Thoracic aorta (tissue), 2 donors: Measurements from ENCODE around the gene DDX3X. TPM values are rescaled to one million over a fixed set of nuclear protein-coding genes. Genes with fewer than 3 reads are reported as not detected.

Source experiments
- ATAC-seq: fragments of 150-250 bp; one replicate; pipeline ENCODE4 v1.8.0; 2017; ENCODE audit warnings: low read depth; ENCODE audit not compliant: insufficient number of reproducible peaks, low FRiP score
- DNase-seq: peaks from one replicate; pipeline ENCODE4 v3.0.0-alpha.2; 2020; ENCODE audit warnings: low spot score
- H3K27ac ChIP-seq, 2 donors: fragments of 200-600 bp; sonication (generic); 1 replicate in 1 of 2; 2 replicates in 1 of 2; pipeline ENCODE4 v1.5.1; 2016; ENCODE audit warnings: mild to moderate bottlenecking in 2 of 2, moderate library complexity in 2 of 2
- H3K27me3 ChIP-seq: fragments of 200-600 bp; sonication (generic); replicated peaks from 2 replicates; pipeline ENCODE4 v1.6.0; 2016; ENCODE audit warnings: mild to moderate bottlenecking; ENCODE audit not compliant: insufficient read depth
- H3K36me3 ChIP-seq: fragments of 200-600 bp; sonication (generic); one replicate; pipeline ENCODE4 v1.5.1; 2016
- H3K4me1 ChIP-seq, 2 donors: fragments of 200-600 bp; sonication (generic); 1 replicate in 1 of 2; 2 replicates in 1 of 2; pipeline versions ENCODE4 v1.5.1 to v1.6.0; 2016; ENCODE audit warnings: low read depth in 2 of 2, mild to moderate bottlenecking in 1 of 2; ENCODE audit not compliant: control insufficient read depth in 1 of 2
- H3K4me3 ChIP-seq: fragments of 200-600 bp; sonication (generic); 2 replicates; pipeline ENCODE4 v1.5.1; 2016; ENCODE audit warnings: mild to moderate bottlenecking
- H3K9me3 ChIP-seq: fragments of 200-600 bp; sonication (generic); 2 replicates; pipeline ENCODE4 v1.5.1; 2016
- total RNA-seq, 2 donors: library from RNA; depleted of rRNA; stranded (reverse); fragments of >200 nt; gene quantifications; one replicate each; pipeline versions ENCODE4 v1.1.0 to v1.2.3, GENCODE V29; 2016
- TF ChIP-seq, protein P1 (sequence below): fragments of 200-600 bp; sonication (generic); IDR thresholded peaks from one replicate; pipeline ENCODE4 v1.5.1; 2019; ENCODE audit warnings: antibody characterized with exemption

The DDX3X gene
- total RNA-seq, 2 donors from 2014 or later = 172 to 320 TPM

DNA sequence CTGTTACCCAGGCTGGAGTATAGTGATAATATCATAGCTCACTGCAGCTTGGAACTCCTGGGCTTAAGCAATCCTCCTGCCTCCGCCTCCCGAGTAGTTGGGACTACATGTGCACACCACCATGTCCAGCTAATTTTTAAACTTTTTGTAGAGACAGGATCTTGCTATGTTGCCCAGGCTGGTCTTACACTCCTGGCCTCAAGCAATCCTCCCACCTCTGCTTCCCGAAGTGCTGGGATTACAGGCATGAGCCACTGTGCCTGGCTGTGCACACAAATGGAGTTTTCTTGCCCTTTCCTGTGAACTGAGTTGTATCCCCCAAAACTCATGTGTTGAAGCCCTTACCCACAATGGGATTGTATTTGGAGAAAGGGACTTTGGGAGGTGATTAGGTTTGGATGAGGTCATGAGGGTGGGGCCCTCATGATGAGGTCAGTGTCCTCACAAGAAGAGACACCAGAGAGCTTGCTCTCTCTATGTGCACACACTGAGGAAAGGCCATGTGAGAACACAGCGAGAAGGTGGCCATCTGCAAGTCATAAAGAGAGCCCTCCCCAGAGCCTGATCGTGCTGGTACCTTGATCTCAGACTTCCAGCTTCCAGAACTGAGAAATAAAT is 40.1 kb downstream of the DDX3X start:
- Histone ChIP-seq H3K27me3 (no peaks in the 10 kb centered on the region), H3K36me3 (no peaks in the 10 kb centered on the region), H3K9me3 (no peaks in the 10 kb centered on the region), H3K27ac (no peak overlapping the region), H3K4me1 (no peaks in the 10 kb centered on the region), H3K4me3 (no peak overlapping the region)
- DNase-seq = no peak
- ATAC-seq = no peak
- TF ChIP-seq, protein P1, sequence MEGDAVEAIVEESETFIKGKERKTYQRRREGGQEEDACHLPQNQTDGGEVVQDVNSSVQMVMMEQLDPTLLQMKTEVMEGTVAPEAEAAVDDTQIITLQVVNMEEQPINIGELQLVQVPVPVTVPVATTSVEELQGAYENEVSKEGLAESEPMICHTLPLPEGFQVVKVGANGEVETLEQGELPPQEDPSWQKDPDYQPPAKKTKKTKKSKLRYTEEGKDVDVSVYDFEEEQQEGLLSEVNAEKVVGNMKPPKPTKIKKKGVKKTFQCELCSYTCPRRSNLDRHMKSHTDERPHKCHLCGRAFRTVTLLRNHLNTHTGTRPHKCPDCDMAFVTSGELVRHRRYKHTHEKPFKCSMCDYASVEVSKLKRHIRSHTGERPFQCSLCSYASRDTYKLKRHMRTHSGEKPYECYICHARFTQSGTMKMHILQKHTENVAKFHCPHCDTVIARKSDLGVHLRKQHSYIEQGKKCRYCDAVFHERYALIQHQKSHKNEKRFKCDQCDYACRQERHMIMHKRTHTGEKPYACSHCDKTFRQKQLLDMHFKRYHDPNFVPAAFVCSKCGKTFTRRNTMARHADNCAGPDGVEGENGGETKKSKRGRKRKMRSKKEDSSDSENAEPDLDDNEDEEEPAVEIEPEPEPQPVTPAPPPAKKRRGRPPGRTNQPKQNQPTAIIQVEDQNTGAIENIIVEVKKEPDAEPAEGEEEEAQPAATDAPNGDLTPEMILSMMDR = no peak

DNA sequence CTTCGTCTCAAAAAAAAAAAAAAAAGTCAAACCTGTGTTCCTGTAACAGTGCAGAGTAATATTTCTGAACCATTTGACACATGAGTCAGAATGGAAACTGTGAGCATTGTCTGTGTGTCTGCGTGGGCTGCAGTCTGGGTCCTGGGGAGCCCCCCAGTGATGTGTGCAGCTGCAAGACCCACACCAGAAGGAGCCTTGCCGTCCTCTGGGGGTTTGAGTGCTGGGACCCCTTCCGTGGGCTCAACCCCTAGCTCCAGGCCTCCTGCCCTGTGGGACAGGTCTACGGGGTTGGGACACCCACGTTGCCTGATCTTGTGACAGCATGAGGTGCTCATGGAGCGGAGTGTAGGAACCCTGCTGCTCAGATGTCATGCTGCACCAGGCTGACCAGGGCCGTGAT is 43.7 kb downstream of the DDX3X start:
- no peaks in the 10 kb centered on the region for H3K4me1 ChIP-seq
- DNase-seq = no peak

DNA sequence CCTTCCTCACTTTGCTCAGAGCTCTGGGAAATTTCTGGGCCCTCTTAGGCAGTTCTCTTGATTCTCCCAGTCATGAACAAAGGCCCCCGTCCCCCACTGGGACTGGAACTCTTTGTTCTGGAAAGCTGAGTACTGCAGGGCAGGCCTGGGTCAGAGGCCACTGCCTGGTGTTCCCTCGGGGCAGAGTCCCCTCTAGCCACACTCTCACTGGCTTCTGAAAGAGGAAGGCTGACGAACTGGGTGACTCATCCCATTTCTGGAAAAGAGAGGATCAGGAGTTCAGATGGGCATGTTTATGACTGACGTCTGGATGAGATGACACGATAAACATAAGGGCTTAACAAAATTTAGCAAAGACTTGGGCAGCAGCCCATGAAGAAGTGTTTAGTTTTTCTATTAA is 47.7 kb downstream of the DDX3X start:
- H3K4me1 ChIP-seq = no peaks in the 10 kb centered on the region
- TF ChIP-seq, protein P1 = no peak
- no peak overlapping the region for H3K4me3 ChIP-seq
- no peak overlapping the region for H3K27ac ChIP-seq
- no peaks in the 10 kb centered on the region for H3K27me3 ChIP-seq
- H3K9me3 ChIP-seq = no peaks in the 10 kb centered on the region
- no peaks in the 10 kb centered on the region for H3K36me3 ChIP-seq
- no peak for ATAC-seq
- no peak for DNase-seq

More for the DNA sequence above, 43.7 kb downstream of the DDX3X start:
- TF ChIP-seq, protein P1 = no peak
- no peak overlapping the region for H3K27ac ChIP-seq
- no peaks in the 10 kb centered on the region for H3K36me3 ChIP-seq
- ATAC-seq = no peak
- no peaks in the 10 kb centered on the region for H3K9me3 ChIP-seq
- H3K27me3 ChIP-seq = no peaks in the 10 kb centered on the region
- H3K4me3 ChIP-seq = no peak overlapping the region

DNA sequence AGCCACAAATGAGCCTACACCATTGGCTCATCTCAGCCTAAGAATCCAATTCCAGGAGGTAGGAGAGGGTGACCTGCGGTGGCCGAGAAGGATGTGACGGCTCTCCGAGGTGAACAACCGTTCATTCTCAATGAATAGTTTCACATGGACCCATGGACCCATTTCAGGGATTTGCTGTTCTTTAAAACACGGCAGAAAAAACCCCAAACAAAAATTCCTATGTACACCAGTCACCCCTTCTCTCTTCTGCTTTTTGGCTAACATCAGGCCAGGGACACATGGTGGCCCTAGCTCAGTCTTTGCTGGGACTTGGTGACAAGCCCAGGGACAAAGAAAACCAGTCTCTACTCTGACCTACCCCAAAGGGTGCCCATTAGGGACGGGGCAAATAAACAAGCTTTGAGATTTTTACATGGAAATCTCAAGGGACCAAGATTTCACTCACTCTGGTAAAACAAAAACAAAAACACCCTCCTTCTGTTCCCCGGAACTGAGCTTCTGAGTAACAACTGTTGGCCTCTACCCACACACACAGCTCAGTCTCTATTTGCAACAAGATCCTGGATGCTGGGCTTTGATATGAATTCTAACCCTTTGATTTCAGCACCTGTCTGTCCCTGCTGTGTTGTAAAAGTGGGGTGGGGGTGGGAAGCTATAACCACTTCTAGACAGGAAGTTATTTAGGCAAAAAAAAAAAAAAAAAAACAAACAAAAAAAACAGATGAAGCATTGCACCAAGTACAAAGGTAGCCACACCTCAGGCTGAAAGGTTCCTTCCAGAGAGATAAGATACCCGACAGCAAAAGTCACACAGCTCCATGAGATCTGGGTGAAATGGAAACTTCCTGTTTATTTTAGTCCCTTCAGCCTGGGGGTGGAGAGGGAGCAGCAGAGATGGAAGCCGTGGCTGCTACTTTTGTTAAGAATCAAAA is 49.0 kb downstream of the DDX3X start:
- no peaks in the 10 kb centered on the region for H3K4me1 ChIP-seq
- DNase-seq = no peak
- no peaks in the 10 kb centered on the region for H3K36me3 ChIP-seq
- TF ChIP-seq, protein P1 = no peak
- H3K9me3 ChIP-seq = no peaks in the 10 kb centered on the region
- H3K27me3 ChIP-seq = no peaks in the 10 kb centered on the region
- ATAC-seq = no peak
- peak overlapping the region in 1 of 2 donors; percentile 5 for H3K27ac ChIP-seq
- no peak overlapping the region for H3K4me3 ChIP-seq

DNA sequence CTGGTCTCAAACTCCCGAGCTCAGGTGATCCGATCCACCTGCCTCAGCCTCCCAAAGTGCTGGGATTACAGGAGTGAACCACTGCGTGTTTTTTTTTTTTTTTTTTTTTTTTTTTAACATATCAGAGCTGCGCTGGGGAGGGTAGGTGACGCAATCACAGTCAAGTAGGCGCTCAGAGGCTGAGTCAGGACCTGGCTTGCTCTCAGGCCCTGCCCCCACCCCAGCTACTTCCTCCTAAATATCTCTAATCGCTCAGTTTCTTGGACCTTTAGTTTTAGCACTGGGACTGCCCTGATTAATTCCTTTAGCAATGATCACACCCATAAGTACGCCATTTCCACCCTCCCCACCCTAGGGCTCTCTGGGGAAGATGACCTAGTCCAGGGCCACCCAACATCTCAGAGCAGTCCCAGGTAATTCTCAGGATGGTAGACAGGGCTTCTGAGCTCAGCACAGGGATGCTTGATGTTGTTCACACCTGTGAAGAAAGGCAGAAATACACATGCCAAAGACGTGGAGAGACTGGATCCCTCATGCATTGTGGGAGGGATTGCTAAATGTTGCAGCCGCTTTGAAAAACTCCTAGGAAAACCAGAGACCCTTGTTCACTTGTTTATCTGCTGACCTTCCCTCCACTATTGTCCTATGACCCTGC is 50.2 kb downstream of the DDX3X start:
- DNase-seq = peak; percentile 2
- H3K36me3 ChIP-seq = no peaks in the 10 kb centered on the region
- H3K9me3 ChIP-seq = no peaks in the 10 kb centered on the region
- H3K27me3 ChIP-seq = no peaks in the 10 kb centered on the region
- ATAC-seq = no peak
- H3K4me1 ChIP-seq = no peaks in the 10 kb centered on the region
- no peak overlapping the region for H3K4me3 ChIP-seq
- TF ChIP-seq, protein P1 = no peak
- H3K27ac ChIP-seq = no peak overlapping the region
